Measurements from ENCODE around the gene PTDSS2. TPM values are rescaled to one million over a fixed set of nuclear protein-coding genes. Genes with fewer than 3 reads are reported as not detected.

The PTDSS2 gene
- total and polyA plus RNA-seq, 8 donors, result 11.6 to 264 (median 25.1) TPM

DNA sequence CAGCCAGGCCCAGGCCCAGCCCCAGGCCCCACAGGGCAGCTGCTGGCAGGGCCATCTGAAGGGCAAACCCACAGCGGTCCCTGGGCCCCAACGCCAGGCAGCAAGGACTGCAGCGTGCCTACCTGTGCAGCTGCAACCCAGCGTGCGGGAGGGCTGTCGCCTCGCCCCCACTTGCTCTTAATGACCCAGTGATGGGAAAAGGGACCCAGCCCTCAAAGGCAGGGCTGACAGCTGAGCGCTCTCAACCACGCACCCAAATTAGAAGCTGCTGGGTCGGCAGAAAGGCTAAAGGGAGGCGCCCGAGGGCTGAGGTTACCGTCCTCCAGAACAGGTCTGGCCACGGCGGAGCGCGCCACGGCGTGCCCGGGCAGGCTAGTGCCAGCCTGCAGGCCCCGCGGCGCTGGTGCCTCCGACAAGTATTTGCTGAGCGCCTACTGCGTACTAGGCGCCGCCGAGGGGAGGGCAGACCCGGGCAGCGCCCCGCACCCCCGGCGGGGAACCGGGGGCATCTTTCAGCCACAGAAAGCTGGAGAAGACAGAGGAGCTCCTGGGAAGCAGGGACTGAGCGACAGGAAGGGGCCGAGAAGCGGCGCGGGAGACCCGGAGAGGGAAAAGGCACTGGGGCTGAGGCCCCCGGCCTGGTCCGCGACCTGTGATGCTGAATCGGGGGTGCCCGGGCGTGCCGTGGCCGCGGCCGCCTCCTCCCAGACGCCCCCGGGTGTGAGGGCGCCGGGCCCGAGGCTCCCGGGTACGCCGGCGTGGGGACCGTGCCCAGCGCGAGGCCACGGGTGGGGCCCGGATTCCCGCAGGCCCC is 84.5 kb downstream of the PTDSS2 start:
- intact Hi-C loops (cut with DNase I; ENCODE audit: low total_unique reads), result no loop called here
- Histone ChIP-seq H3K27me3 (peaks cover 0 to 22% (median 0%) of the 10 kb centered on the region in 3 donors), H3K9me3 (no peaks in the 10 kb centered on the region), H3K4me3 (peak overlapping the region; percentile 65 to 91 (median 86)), H3K36me3 (peaks cover 13 to 36% (median 33%) of the 10 kb centered on the region in 4 donors), H3K4me1 (peaks cover 38 to 50% (median 49%) of the 10 kb centered on the region in 4 donors), H3K27ac (peak overlapping the region; percentile 39 to 92 (median 70))
- DNase-seq, result peak; percentile 52 to 69
- TF ChIP-seq, protein P1, sequence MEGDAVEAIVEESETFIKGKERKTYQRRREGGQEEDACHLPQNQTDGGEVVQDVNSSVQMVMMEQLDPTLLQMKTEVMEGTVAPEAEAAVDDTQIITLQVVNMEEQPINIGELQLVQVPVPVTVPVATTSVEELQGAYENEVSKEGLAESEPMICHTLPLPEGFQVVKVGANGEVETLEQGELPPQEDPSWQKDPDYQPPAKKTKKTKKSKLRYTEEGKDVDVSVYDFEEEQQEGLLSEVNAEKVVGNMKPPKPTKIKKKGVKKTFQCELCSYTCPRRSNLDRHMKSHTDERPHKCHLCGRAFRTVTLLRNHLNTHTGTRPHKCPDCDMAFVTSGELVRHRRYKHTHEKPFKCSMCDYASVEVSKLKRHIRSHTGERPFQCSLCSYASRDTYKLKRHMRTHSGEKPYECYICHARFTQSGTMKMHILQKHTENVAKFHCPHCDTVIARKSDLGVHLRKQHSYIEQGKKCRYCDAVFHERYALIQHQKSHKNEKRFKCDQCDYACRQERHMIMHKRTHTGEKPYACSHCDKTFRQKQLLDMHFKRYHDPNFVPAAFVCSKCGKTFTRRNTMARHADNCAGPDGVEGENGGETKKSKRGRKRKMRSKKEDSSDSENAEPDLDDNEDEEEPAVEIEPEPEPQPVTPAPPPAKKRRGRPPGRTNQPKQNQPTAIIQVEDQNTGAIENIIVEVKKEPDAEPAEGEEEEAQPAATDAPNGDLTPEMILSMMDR (IDR thresholded peaks at IDR 0.05), result no peak
- TF ChIP-seq EP300 (IDR thresholded peaks at IDR 0.05) (no peak), POLR2AphosphoS5 (IDR thresholded peaks at IDR 0.05) (no peak), POLR2A (IDR thresholded peaks at IDR 0.05) (no peak)
- 4 to 20% (median 5%) methylated on average over 24 to 66 of the region's 66 CpGs for WGBS, 5 donors

DNA sequence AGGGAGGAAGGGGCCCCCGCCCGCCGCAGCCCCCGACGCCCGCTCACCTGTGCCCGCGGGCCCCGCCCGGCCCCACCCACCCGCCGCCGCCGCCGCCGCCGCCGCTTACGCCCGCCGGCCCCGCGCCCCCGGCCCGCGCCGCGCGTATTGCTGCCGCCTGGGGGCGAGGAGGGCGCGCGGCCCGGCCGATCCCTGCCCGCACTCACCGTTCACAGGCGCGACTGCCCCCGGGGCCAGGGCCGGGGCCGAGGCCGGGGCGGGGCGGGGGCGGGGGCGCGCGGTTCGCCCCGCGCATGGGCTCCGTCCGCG is 85.1 kb downstream of the PTDSS2 start:
- TF ChIP-seq, protein P1 (IDR thresholded peaks at IDR 0.05), result no peak
- TF ChIP-seq POLR2AphosphoS5 (IDR thresholded peaks at IDR 0.05) (no peak), EP300 (IDR thresholded peaks at IDR 0.05) (no peak), POLR2A (IDR thresholded peaks at IDR 0.05) (no peak)
- peaks cover 0 to 22% (median 0%) of the 10 kb centered on the region in 3 donors for H3K27me3 ChIP-seq
- H3K4me3 ChIP-seq, result peak overlapping the region; percentile 65 to 91 (median 86)
- peak overlapping the region in 3 of 5 donors; percentile 70 to 92 (median 88) for H3K27ac ChIP-seq
- intact Hi-C loops (cut with DNase I; ENCODE audit: low total_unique reads), result no loop called here
- 0 to 2% (median 0%) methylated on average over 4 to 43 of the region's 56 CpGs; no CpG with 5 or more reads in 1 of the 5 donors for WGBS, 5 donors
- no peak for DNase-seq
- H3K4me1 ChIP-seq, result peaks cover 38 to 50% (median 49%) of the 10 kb centered on the region in 4 donors
- no peaks in the 10 kb centered on the region for H3K9me3 ChIP-seq
- H3K36me3 ChIP-seq, result peaks cover 13 to 33% (median 31%) of the 10 kb centered on the region in 4 donors

DNA sequence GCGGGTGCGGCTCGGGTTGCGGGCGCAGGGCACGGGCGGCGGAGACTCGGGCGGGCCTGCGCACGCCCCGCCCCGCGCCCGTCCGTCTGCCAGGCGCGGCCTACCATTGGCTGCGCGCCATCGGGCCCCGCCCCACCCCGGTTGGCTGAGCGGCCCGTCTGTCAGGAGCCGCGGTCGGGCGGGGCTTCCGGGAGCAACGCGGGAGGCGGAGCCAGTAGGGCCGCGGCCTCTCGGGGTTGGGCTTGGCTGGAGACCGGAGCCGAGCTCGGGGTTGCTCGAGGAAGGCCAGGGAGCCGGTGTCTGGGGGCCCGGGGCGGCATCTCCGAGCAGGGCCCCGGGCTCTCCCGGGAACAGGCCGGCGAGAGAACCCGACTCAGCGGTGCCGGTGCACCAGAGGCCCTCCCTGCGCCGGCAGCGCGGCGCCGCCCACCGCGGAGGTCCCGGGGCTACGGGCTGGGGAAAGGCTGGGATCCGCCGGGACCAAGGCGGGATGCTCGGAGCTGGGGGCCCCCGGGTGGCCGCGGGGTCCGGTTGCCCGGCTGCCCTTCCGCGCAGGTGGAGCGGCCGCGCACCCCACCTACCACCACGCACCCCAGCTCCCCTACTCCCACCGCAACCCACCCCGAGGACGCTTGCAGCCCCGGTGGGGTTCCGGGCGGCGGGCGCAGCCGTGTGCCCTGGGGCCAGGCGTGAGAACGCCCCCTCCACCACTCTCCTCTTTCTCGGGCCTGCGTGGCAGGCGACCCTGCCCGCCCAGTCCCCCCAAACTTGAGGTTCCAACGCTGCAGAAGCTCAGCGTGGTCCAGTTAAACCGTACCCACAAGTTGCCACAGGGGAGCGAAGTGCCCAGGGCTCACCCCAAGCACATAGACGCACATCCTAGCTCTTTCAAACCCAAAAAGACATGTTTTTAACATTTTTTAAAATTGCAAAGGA is 85.7 kb downstream of the PTDSS2 start, which contains the start of gene HRAS:
Gene HRAS (minus strand): TSS at position 58 of the 936 bp plus-strand sequence.
- Histone ChIP-seq H3K27ac (peak within 1 kb of the TSS; percentile 80 to 94 (median 90)), H3K4me3 (peak within 1 kb of the TSS; percentile 65 to 91 (median 86))
- WGBS, 5 donors, result 1 to 7% (median 3%) methylated on average over 18 to 97 of the region's 97 CpGs

More for the DNA sequence above, 85.7 kb downstream of the PTDSS2 start, which contains the start of gene HRAS:
- intact Hi-C loops (cut with DNase I; ENCODE audit: low total_unique reads), result no loop called here
- Histone ChIP-seq H3K27me3 (peaks cover 0 to 22% (median 0%) of the 10 kb centered on the region in 3 donors), H3K36me3 (peaks cover 13 to 31% (median 29%) of the 10 kb centered on the region in 4 donors), H3K9me3 (no peaks in the 10 kb centered on the region), H3K4me1 (peaks cover 38 to 50% (median 49%) of the 10 kb centered on the region in 4 donors)
- TF ChIP-seq POLR2A (IDR thresholded peaks at IDR 0.05) (no peak), EP300 (IDR thresholded peaks at IDR 0.05) (no peak), POLR2AphosphoS5 (IDR thresholded peaks at IDR 0.05) (peak; percentile 21 to 84 (median 80))
- TF ChIP-seq, protein P1 (IDR thresholded peaks at IDR 0.05), result no peak
- DNase-seq, result peak; percentile 97 to 99

All from stomach (tissue), 9 donors.